ENCODE data around the gene EPHA2. TPM values are rescaled to one million over a fixed set of nuclear protein-coding genes. Genes with fewer than 3 reads are reported as not detected.
"Not testable (repeated sequence)": the region's sequence is repeated elsewhere in the genome, so short reads cannot be mapped to it uniquely, and the experiment has no call there.

Gene EPHA2
- polyA plus RNA-seq, 1 experiment, result 26.5 TPM

DNA sequence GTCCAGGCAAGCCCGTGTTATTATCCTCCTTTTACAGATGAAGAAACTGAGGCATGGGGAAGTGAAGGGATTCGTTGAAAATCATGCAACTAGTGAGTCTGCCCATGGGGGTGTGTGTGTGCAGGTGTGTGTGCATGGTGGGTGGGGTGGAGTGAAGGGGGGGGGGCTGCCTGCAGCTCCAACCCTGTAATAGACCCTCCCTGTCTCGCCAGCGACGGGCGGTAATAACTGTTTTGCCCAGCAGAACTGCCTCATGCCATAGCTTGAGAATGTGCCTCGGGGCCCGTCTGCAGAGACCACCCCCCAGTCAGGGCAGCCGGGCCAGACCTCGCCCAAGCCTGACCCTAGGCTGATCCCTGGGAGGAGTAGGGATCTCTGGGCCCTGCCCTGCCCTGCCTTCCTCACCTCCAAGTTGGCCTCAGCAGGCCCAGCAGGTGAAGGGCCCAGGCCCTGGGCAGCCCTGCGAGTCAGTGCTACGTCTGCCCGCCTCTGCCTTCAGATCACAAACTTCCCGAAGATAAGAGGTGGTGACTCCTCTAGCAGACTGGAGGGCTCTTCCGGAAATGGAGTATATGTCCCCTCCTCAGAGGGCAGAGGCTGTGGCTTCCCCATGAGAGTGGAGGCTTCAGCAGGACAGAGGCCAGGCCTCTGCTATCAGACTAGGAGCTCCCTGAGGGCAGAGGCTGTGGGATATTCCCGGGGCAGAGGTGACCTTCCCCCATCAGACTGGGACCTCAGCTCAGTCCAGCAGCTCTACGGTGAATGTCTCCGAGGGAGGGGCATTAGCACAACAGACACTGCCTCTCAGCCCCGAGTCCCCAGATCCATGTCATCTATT lies 15.7 kb upstream of the EPHA2 start:
- Histone ChIP-seq H3K27me3 (ENCODE audit: control insufficient read depth, insufficient read depth, low read length) (no peaks in the 10 kb centered on the region), H3K4me3 (ENCODE audit: low read depth, low read length) (no peak overlapping the region), H3K36me3 (ENCODE audit: control insufficient read depth, insufficient read depth, low read length) (no peaks in the 10 kb centered on the region)
- no peak for DNase-seq (ENCODE audit: low read depth)
- CTCF ChIA-PET, result interaction anchor here (0.8 kb wide), 1 partner anchor 21 kb away, joined by 3 read pairs; no protein-coding TSS in a partner anchor
- POLR2A ChIA-PET, result no interaction called here
- TF ChIP-seq, protein P1, sequence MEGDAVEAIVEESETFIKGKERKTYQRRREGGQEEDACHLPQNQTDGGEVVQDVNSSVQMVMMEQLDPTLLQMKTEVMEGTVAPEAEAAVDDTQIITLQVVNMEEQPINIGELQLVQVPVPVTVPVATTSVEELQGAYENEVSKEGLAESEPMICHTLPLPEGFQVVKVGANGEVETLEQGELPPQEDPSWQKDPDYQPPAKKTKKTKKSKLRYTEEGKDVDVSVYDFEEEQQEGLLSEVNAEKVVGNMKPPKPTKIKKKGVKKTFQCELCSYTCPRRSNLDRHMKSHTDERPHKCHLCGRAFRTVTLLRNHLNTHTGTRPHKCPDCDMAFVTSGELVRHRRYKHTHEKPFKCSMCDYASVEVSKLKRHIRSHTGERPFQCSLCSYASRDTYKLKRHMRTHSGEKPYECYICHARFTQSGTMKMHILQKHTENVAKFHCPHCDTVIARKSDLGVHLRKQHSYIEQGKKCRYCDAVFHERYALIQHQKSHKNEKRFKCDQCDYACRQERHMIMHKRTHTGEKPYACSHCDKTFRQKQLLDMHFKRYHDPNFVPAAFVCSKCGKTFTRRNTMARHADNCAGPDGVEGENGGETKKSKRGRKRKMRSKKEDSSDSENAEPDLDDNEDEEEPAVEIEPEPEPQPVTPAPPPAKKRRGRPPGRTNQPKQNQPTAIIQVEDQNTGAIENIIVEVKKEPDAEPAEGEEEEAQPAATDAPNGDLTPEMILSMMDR (IDR thresholded peaks at IDR 0.05; ENCODE audit: insufficient read depth, low read depth, low read length), result no peak

- ChIA-PET POLR2A (no interaction called here), CTCF (no interaction called here)
- no peak for DNase-seq (ENCODE audit: low read depth)
- TF ChIP-seq, protein P1 (IDR thresholded peaks at IDR 0.05; ENCODE audit: insufficient read depth, low read depth, low read length), result no peak
- Histone ChIP-seq H3K27me3 (ENCODE audit: control insufficient read depth, insufficient read depth, low read length) (no peaks in the 10 kb centered on the region), H3K36me3 (ENCODE audit: control insufficient read depth, insufficient read depth, low read length) (no peaks in the 10 kb centered on the region), H3K4me3 (ENCODE audit: low read depth, low read length) (no peak overlapping the region)
Observed at GRCh38 chr1:16170283-16170673, 14.4 kb upstream of the EPHA2 start.

- no peak for DNase-seq (ENCODE audit: low read depth)
- TF ChIP-seq, protein P1 (IDR thresholded peaks at IDR 0.05; ENCODE audit: insufficient read depth, low read depth, low read length), result no peak
- ChIA-PET CTCF (interaction anchor here (1.0 to 1.4 kb wide), 4 partner anchors 18 to 90 kb away, joined by 3 to 5 read pairs (median 4); no protein-coding TSS in a partner anchor), POLR2A (interaction anchor here (0.5 kb wide), 1 partner anchor 10 kb away, joined by 4 read pairs; no protein-coding TSS in a partner anchor)
- Histone ChIP-seq H3K36me3 (ENCODE audit: control insufficient read depth, insufficient read depth, low read length) (no peaks in the 10 kb centered on the region), H3K4me3 (ENCODE audit: low read depth, low read length) (no peak overlapping the region), H3K27me3 (ENCODE audit: control insufficient read depth, insufficient read depth, low read length) (no peaks in the 10 kb centered on the region)
Observed at GRCh38 chr1:16168622-16169360, 12.9 kb upstream of the EPHA2 start.

- peak overlapping the region; percentile 59 for H3K4me3 ChIP-seq (ENCODE audit: low read depth, low read length)
- POLR2A ChIA-PET, result not testable (repeated sequence)
- CTCF ChIA-PET, result interaction anchor here (1.3 to 1.4 kb wide), 2 partner anchors 18 to 86 kb away, joined by 4 to 5 read pairs; no protein-coding TSS in a partner anchor
Observed at GRCh38 chr1:16168144-16168495, 12.3 kb upstream of the EPHA2 start.

DNA sequence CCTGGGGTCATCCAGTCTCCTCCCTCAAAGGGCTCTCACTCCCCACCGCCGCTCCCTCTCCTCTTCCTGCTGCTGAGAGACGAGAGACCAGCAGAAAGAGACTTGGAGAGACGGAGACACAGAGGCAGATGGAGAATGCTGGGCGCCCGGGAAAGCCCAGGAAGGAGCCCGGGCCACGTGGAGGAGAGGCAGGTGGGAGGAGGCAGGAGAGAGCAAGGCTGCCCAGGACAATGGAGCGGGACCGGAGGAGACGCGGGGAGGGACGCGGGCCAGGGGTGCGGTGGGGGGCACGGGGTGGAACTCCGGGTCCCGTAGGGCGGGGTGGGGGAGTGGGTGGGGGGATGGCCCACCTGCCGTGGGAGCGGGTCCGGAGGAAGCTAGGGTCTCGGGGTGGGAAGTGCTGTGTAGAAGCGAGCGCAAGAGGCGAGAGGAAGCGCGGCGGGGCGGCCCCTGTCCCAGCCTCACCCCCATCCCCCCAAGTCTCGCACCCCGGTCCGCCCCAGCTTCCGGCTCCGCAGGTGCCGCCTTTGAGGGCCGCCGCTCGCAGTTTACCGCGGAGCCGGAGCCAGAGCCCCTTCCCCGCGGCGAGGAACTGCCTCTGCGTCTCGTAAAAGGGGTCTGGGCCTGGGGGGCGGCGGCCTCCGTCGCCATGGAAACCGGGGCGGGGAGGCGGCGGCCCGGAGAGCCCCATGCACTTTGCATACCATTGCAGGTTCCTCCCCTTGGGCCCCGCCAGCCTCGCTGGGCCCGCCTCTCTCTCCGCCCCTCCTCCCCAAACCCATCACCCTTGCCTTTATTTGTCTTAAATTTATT lies 11.7 kb upstream of the EPHA2 start:
- TF ChIP-seq, protein P1 (IDR thresholded peaks at IDR 0.05; ENCODE audit: insufficient read depth, low read depth, low read length), result no peak
- no peaks in the 10 kb centered on the region for H3K36me3 ChIP-seq (ENCODE audit: control insufficient read depth, insufficient read depth, low read length)
- POLR2A ChIA-PET, result no interaction called here
- H3K4me3 ChIP-seq (ENCODE audit: low read depth, low read length), result peak overlapping the region; percentile 59
- no peak for DNase-seq (ENCODE audit: low read depth)
- CTCF ChIA-PET, result no interaction called here
- H3K27me3 ChIP-seq (ENCODE audit: control insufficient read depth, insufficient read depth, low read length), result no peaks in the 10 kb centered on the region

More at GRCh38 chr1:16168144-16168495, 12.3 kb upstream of the EPHA2 start:
- not testable (repeated sequence) for H3K27me3 ChIP-seq (ENCODE audit: control insufficient read depth, insufficient read depth, low read length); H3K36me3 ChIP-seq (ENCODE audit: control insufficient read depth, insufficient read depth, low read length); DNase-seq (ENCODE audit: low read depth)

Data from BJ (cell line).